Measurements from ENCODE around the gene ZNF665.
"Not testable (repeated sequence)": the region's sequence is repeated elsewhere in the genome, so short reads cannot be mapped to it uniquely, and the experiment has no call there.

The ZNF665 gene

GRCh38 chr19:53192771-53193534, at the start of gene ZNF665:
TSS of gene ZNF665 (minus strand) at chr19:53193358. CDS start at chr19:53182898, 10,460 bp downstream.
- DNase-seq = peak; percentile 67 to 77
- TF ChIP-seq POLR2A (IDR thresholded peaks at IDR 0.05; ENCODE audit: low read length) (peak; percentile 22), GATA1 (IDR thresholded peaks at IDR 0.05; ENCODE audit: low read depth, low read length) (no peak)

GRCh38 chr19:53237114-53237777, 44.1 kb upstream of the ZNF665 start:
- no peak for DNase-seq
- no peak for TF ChIP-seq POLR2A (IDR thresholded peaks at IDR 0.05; ENCODE audit: low read length)
- TF ChIP-seq GATA1 (IDR thresholded peaks at IDR 0.05; ENCODE audit: low read depth, low read length) = no peak

- no peak for DNase-seq
These were observed 31.4 kb upstream of the ZNF665 start for GRCh38 chr19:53224606-53225005.

GRCh38 chr19:53222716-53223115, 29.6 kb upstream of the ZNF665 start:
- DNase-seq = not testable (repeated sequence)

More at GRCh38 chr19:53224606-53225005, 31.4 kb upstream of the ZNF665 start:
- no peak for TF ChIP-seq GATA1 (IDR thresholded peaks at IDR 0.05; ENCODE audit: low read depth, low read length)
- TF ChIP-seq POLR2A (IDR thresholded peaks at IDR 0.05; ENCODE audit: low read length) = no peak

- no peak for DNase-seq
- TF ChIP-seq POLR2A (IDR thresholded peaks at IDR 0.05; ENCODE audit: low read length) (no peak), GATA1 (IDR thresholded peaks at IDR 0.05; ENCODE audit: low read depth, low read length) (no peak)
These were observed 19.7 kb upstream of the ZNF665 start for GRCh38 chr19:53212703-53213320.

GRCh38 chr19:53211554-53211953, 18.4 kb upstream of the ZNF665 start:
- not testable (repeated sequence) for DNase-seq

GRCh38 chr19:53196777-53197396, 3.7 kb upstream of the ZNF665 start:
- TF ChIP-seq POLR2A (IDR thresholded peaks at IDR 0.05; ENCODE audit: low read length) = no peak
- TF ChIP-seq GATA1 (IDR thresholded peaks at IDR 0.05; ENCODE audit: low read depth, low read length) = no peak
- DNase-seq = peak; percentile 62 to 81

GRCh38 chr19:53195265-53195903, 2.2 kb upstream of the ZNF665 start:
- peak; percentile 56 to 64 for DNase-seq
- no peak for TF ChIP-seq POLR2A (IDR thresholded peaks at IDR 0.05; ENCODE audit: low read length)

- TF ChIP-seq POLR2A (IDR thresholded peaks at IDR 0.05; ENCODE audit: low read length) (no peak), GATA1 (IDR thresholded peaks at IDR 0.05; ENCODE audit: low read depth, low read length) (no peak)
- DNase-seq = no peak
These were observed 521 bp upstream of the ZNF665 start for GRCh38 chr19:53193535-53194222.

- no peak for TF ChIP-seq GATA1 (IDR thresholded peaks at IDR 0.05; ENCODE audit: low read depth, low read length)
- no peak for TF ChIP-seq POLR2A (IDR thresholded peaks at IDR 0.05; ENCODE audit: low read length)
- DNase-seq = no peak
These were observed 2.9 kb downstream of the ZNF665 start for GRCh38 chr19:53190253-53190652.

- DNase-seq = not testable (repeated sequence)
These were observed 3.4 kb downstream of the ZNF665 start for GRCh38 chr19:53189691-53190198.

GRCh38 chr19:53185155-53185882, 7.8 kb downstream of the ZNF665 start:
- DNase-seq = not testable (repeated sequence)
